ENCODE results near the gene AOC3.
"Not testable (repeated sequence)": the region's sequence is repeated elsewhere in the genome, so short reads cannot be mapped to it uniquely, and the experiment has no call there.

AOC3 gene

GRCh38 chr17:42865638-42866094 is 14.7 kb downstream of the AOC3 start:
- peak in 2 of 10 donors; percentile 2 to 8 for DNase-seq
- intact Hi-C loops (cut with DNase I): no loop called here

- peak in 2 of 10 donors; percentile 5 to 38 for DNase-seq
- intact Hi-C loops (cut with DNase I): no loop called here
These were observed 15.2 kb downstream of the AOC3 start for GRCh38 chr17:42866216-42866615.

- intact Hi-C loops (cut with DNase I): no loop called here
- peak in 3 of 10 donors; percentile 24 to 59 (median 29) for DNase-seq
These were observed 15.9 kb downstream of the AOC3 start for GRCh38 chr17:42866631-42867575.

GRCh38 chr17:42867694-42868261 is 16.8 kb downstream of the AOC3 start:
- peak in 3 of 10 donors; percentile 20 to 69 (median 27) for DNase-seq
- intact Hi-C loops (cut with DNase I): not testable (repeated sequence)

GRCh38 chr17:42868338-42868737 is 17.3 kb downstream of the AOC3 start:
- peak in 2 of 10 donors; percentile 46 to 55 for DNase-seq
- intact Hi-C loops (cut with DNase I): no loop called here

GRCh38 chr17:42871647-42872046 is 20.6 kb downstream of the AOC3 start:
- peak in 2 of 10 donors; percentile 6 to 7 for DNase-seq
- intact Hi-C loops (cut with DNase I): no loop called here

- intact Hi-C loops (cut with DNase I): no loop called here
- peak in 2 of 10 donors; percentile 47 to 62 for DNase-seq
These were observed 21.4 kb downstream of the AOC3 start for GRCh38 chr17:42872251-42872965.

GRCh38 chr17:42873315-42873714 is 22.3 kb downstream of the AOC3 start:
- DNase-seq: peak in 1 of 10 donors; percentile 4
- intact Hi-C loops (cut with DNase I): no loop called here

- DNase-seq: peak in 2 of 10 donors; percentile 12 to 43
- intact Hi-C loops (cut with DNase I): not testable (repeated sequence)
These were observed 23.1 kb downstream of the AOC3 start for GRCh38 chr17:42873932-42874695.

GRCh38 chr17:42877037-42877436 is 26.0 kb downstream of the AOC3 start:
- DNase-seq: peak in 2 of 10 donors; percentile 27 to 35
- intact Hi-C loops (cut with DNase I): no loop called here

GRCh38 chr17:42878123-42878880 is 27.3 kb downstream of the AOC3 start:
- intact Hi-C loops (cut with DNase I): no loop called here
- peak in 2 of 10 donors; percentile 57 to 59 for DNase-seq

GRCh38 chr17:42878924-42879595 is 28.1 kb downstream of the AOC3 start:
- intact Hi-C loops (cut with DNase I): no loop called here
- DNase-seq: peak in 2 of 10 donors; percentile 26 to 55

GRCh38 chr17:42879596-42879985 is 28.6 kb downstream of the AOC3 start:
- DNase-seq: peak in 2 of 10 donors; percentile 14 to 47
- intact Hi-C loops (cut with DNase I): no loop called here

- intact Hi-C loops (cut with DNase I): no loop called here
- DNase-seq: peak in 2 of 10 donors; percentile 28 to 52
These were observed 29.8 kb downstream of the AOC3 start for GRCh38 chr17:42880776-42881310.

GRCh38 chr17:42881706-42882105 is 30.7 kb downstream of the AOC3 start:
- peak in 2 of 10 donors; percentile 12 to 15 for DNase-seq
- intact Hi-C loops (cut with DNase I): not testable (repeated sequence)

GRCh38 chr17:42882166-42882565 is 31.2 kb downstream of the AOC3 start:
- intact Hi-C loops (cut with DNase I): no loop called here
- DNase-seq: peak in 1 of 10 donors; percentile 6

- DNase-seq: peak in 1 of 10 donors; percentile 7
- intact Hi-C loops (cut with DNase I): no loop called here
These were observed 33.0 kb downstream of the AOC3 start for GRCh38 chr17:42883802-42884558.

GRCh38 chr17:42885806-42886205 is 34.8 kb downstream of the AOC3 start:
- intact Hi-C loops (cut with DNase I): not testable (repeated sequence)
- DNase-seq: peak in 2 of 10 donors; percentile 2 to 4
